Astrocyte (in vitro differentiated cells and primary cell): ENCODE data around the gene PNPLA2. TPM values are rescaled to one million over a fixed set of nuclear protein-coding genes. Genes with fewer than 3 reads are reported as not detected.

ENCODE experiments used
- DNase-seq: peaks from one replicate; pipeline ENCODE4 v3.0.0-alpha.2; 2010; ENCODE audit warnings: low read depth
- FAIRE-seq: peaks from 2 replicates; lab custom pipeline; 2011; peaks lifted over from hg19 to GRCh38; lab: Jason Lieb, UNC
- H2AFZ ChIP-seq: 2 replicates; pipeline ENCODE4 v1.6.0; 2012; ENCODE audit warnings: low read depth, low read length, inconsistent platforms
- H3K27ac ChIP-seq: 2 replicates; pipeline ENCODE4 v1.5.1; 2011; ENCODE audit warnings: low read depth, low read length, inconsistent platforms
- H3K27me3 ChIP-seq: 2 replicates; pipeline ENCODE4 v1.6.0; 2011; ENCODE audit warnings: low read length, inconsistent platforms; ENCODE audit not compliant: insufficient read depth
- H3K36me3 ChIP-seq: 2 replicates; pipeline ENCODE4 v1.5.1; 2011; ENCODE audit warnings: low read length, inconsistent platforms; ENCODE audit not compliant: insufficient read depth
- H3K4me1 ChIP-seq: 2 replicates; pipeline ENCODE4 v1.5.1; 2011; ENCODE audit warnings: low read length, inconsistent platforms; ENCODE audit not compliant: insufficient read depth
- H3K4me2 ChIP-seq: 2 replicates; pipeline ENCODE4 v1.6.0; 2012; ENCODE audit warnings: low read length, inconsistent platforms
- H3K4me3 ChIP-seq: 2 replicates; pipeline ENCODE4 v1.5.1; 2011; ENCODE audit warnings: low read depth, mild to moderate bottlenecking, low read length, inconsistent platforms; ENCODE audit not compliant: insufficient read depth
- H3K79me2 ChIP-seq: 2 replicates; pipeline ENCODE4 v1.6.0; 2012; ENCODE audit warnings: mild to moderate bottlenecking, low read length, inconsistent platforms; ENCODE audit not compliant: insufficient read depth
- H3K9ac ChIP-seq: 2 replicates; pipeline ENCODE4 v1.6.0; 2012; ENCODE audit warnings: mild to moderate bottlenecking, low read length, inconsistent platforms
- H3K9me3 ChIP-seq: 2 replicates; pipeline ENCODE4 v1.5.1; 2012; ENCODE audit warnings: low read depth, mild to moderate bottlenecking, low read length, inconsistent platforms; ENCODE audit not compliant: insufficient read depth
- H4K20me1 ChIP-seq: 2 replicates; pipeline ENCODE4 v1.6.0; 2012; ENCODE audit warnings: low read length, inconsistent platforms; ENCODE audit not compliant: insufficient read depth
- H3K27ac Mint-ChIP-seq: one replicate; pipeline ENCODE4 v1.8.0; 2021; ENCODE audit warnings: mild to moderate bottlenecking, mixed read lengths; ENCODE audit not compliant: unreplicated experiment
- H3K27me3 Mint-ChIP-seq: one replicate; pipeline ENCODE4 v1.8.0; 2021; ENCODE audit warnings: low read depth, mixed read lengths; ENCODE audit not compliant: unreplicated experiment
- H3K36me3 Mint-ChIP-seq: one replicate; pipeline ENCODE4 v1.8.0; 2021; ENCODE audit warnings: low read depth, mixed read lengths; ENCODE audit not compliant: unreplicated experiment
- H3K4me1 Mint-ChIP-seq: one replicate; pipeline ENCODE4 v1.8.0; 2021; ENCODE audit warnings: low read depth, mixed read lengths; ENCODE audit not compliant: unreplicated experiment
- H3K4me3 Mint-ChIP-seq: one replicate; pipeline ENCODE4 v1.8.0; 2021; ENCODE audit warnings: mild to moderate bottlenecking, moderate library complexity, mixed read lengths; ENCODE audit not compliant: unreplicated experiment
- H3K9me3 Mint-ChIP-seq: one replicate; pipeline ENCODE4 v1.8.0; 2021; ENCODE audit warnings: mild to moderate bottlenecking, mixed read lengths; ENCODE audit not compliant: unreplicated experiment
- EZH2 ChIP-seq: IDR thresholded peaks from 2 replicates; pipeline ENCODE4 v1.6.1; 2012; ENCODE audit warnings: mild to moderate bottlenecking, low read length, inconsistent platforms; ENCODE audit not compliant: insufficient read depth
- total RNA-seq: library from RNA; stranded (reverse); gene quantifications from 2 replicates; pipeline ENCODE4 v1.2.1, GENCODE V29; 2021
- TF ChIP-seq, protein P1 (sequence below): IDR thresholded peaks from 2 replicates; pipeline ENCODE4 v1.5.1; 2011; ENCODE audit warnings: low read depth, mild to moderate bottlenecking, inconsistent platforms, low read length, moderate library complexity; ENCODE audit not compliant: insufficient read depth

PNPLA2 gene
- total RNA-seq, 1 donor from 2014 or later = 46.8 TPM

DNA sequence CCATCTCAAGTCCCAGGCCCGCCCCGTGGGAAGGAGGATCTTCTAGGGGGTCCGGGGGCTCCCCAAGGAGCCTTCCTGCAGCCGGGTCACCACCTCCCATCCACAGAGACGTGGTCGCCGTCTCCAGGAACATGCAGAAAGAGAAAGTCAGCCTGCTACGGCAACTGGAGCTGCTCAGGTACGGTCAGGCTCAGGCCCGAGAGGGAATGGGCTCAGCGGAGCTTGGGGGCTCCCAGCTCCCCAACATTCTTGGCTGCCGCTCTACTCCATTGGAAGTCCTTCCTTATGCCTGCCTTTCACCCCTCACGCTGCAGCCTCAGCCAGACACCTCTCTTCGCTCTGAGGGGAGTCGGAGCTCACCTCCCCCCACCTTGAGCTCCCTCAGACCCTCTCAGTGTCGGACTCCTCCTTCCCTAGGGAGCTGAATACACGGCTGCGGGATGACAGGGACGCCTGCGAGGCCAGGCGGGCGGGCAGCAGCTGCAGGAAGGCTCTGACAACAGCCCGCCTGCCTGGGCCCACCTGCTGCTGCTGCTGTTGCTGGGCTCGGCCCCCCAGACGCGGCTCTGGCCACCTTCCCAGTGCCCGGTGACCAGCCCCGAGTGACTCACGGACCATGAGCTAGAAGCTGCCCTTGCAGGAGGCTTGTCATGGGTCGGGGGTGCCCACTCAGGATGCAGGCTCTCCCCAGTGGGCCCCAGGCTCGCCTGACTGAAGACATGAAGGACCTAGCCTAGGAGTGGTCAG lies 12.6 kb downstream of the PNPLA2 start:
- TF ChIP-seq EZH2 = no peak
- TF ChIP-seq, protein P1, sequence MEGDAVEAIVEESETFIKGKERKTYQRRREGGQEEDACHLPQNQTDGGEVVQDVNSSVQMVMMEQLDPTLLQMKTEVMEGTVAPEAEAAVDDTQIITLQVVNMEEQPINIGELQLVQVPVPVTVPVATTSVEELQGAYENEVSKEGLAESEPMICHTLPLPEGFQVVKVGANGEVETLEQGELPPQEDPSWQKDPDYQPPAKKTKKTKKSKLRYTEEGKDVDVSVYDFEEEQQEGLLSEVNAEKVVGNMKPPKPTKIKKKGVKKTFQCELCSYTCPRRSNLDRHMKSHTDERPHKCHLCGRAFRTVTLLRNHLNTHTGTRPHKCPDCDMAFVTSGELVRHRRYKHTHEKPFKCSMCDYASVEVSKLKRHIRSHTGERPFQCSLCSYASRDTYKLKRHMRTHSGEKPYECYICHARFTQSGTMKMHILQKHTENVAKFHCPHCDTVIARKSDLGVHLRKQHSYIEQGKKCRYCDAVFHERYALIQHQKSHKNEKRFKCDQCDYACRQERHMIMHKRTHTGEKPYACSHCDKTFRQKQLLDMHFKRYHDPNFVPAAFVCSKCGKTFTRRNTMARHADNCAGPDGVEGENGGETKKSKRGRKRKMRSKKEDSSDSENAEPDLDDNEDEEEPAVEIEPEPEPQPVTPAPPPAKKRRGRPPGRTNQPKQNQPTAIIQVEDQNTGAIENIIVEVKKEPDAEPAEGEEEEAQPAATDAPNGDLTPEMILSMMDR = no peak
- no peak for FAIRE-seq
- no peak for DNase-seq
- Mint-ChIP-seq H3K36me3 (no peaks in the 10 kb centered on the region), H3K27ac (peak overlapping the region; percentile 58), H3K4me3 (peak overlapping the region; percentile 71), H3K27me3 (peaks cover 9% of the 10 kb centered on the region), H3K4me1 (peaks cover 11% of the 10 kb centered on the region), H3K9me3 (no peaks in the 10 kb centered on the region)
- no peak overlapping the region for H2AFZ ChIP-seq
- peak overlapping the region; percentile 2 for H3K4me3 ChIP-seq
- H3K36me3 ChIP-seq = no peaks in the 10 kb centered on the region
- H3K27ac ChIP-seq = peak overlapping the region; percentile 37
- H3K4me2 ChIP-seq = peak overlapping the region; percentile 96
- H4K20me1 ChIP-seq = peaks cover 47% of the 10 kb centered on the region
- peak overlapping the region; percentile 74 for H3K9ac ChIP-seq
- no peaks in the 10 kb centered on the region for H3K9me3 ChIP-seq
- H3K27me3 ChIP-seq = no peaks in the 10 kb centered on the region
- H3K79me2 ChIP-seq = peaks cover 35% of the 10 kb centered on the region
- peaks cover 58% of the 10 kb centered on the region for H3K4me1 ChIP-seq

DNA sequence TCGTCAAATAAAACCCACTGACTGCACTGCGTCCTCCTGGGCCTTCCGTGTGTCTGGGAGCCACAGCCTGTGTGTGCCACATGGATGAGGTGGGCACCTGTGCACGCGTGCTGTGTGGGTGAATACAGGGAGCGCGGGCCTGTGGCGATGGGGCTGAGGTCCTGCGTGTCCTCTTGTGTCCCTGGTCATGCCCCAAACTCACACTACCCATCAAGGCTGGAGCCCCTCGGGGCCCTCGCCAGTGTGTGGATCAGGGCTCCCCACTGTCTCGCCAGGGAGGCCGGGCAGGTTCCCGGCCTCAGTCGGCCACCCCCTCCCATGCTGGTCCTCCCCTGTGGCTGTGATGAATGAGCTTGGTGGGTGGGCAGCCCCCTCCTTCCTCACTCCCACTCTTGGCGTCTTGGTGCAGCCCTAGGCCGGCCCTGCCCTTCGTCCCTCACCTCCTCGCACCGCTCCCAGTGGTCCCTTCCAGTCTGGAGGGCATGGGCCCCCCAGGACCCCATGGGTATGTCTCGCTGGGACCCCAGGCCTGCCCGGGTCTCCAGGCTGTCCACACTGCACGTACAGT lies 13.3 kb downstream of the PNPLA2 start:
- peaks cover 42% of the 10 kb centered on the region for H3K79me2 ChIP-seq
- peaks cover 65% of the 10 kb centered on the region for H3K4me1 ChIP-seq
- TF ChIP-seq, protein P1 = no peak
- no peak for TF ChIP-seq EZH2
- no peaks in the 10 kb centered on the region for H3K9me3 ChIP-seq
- Mint-ChIP-seq H3K27me3 (peaks cover 5% of the 10 kb centered on the region), H3K9me3 (no peaks in the 10 kb centered on the region), H3K4me3 (peak overlapping the region; percentile 74), H3K4me1 (peaks cover 11% of the 10 kb centered on the region), H3K36me3 (no peaks in the 10 kb centered on the region), H3K27ac (peak overlapping the region; percentile 58)
- peak overlapping the region; percentile 37 for H3K27ac ChIP-seq
- H3K9ac ChIP-seq = peak overlapping the region; percentile 74
- peak overlapping the region; percentile 96 for H3K4me2 ChIP-seq
- FAIRE-seq (no peak), DNase-seq (no peak)
- peak overlapping the region; percentile 59 for H3K4me3 ChIP-seq
- H3K27me3 ChIP-seq = no peaks in the 10 kb centered on the region
- peaks cover 54% of the 10 kb centered on the region for H4K20me1 ChIP-seq
- peak overlapping the region; percentile 56 for H2AFZ ChIP-seq
- H3K36me3 ChIP-seq = peaks cover 3% of the 10 kb centered on the region
